NCI-H524 treated with DMSO at 0.1 percent for 48 hours (cell line): ENCODE results near the gene ETFDH.
"Not testable (repeated sequence)": the region's sequence is repeated elsewhere in the genome, so short reads cannot be mapped to it uniquely, and the experiment has no call there.

Experiments used
- DNase-seq: peaks from one replicate; lab custom pipeline; 2025; lab: John Stamatoyannopoulos, UW

ETFDH gene

GRCh38 chr4:158681629-158682028, 9.5 kb downstream of the ETFDH start:
- no peak for DNase-seq

GRCh38 chr4:158682066-158682465, 10.0 kb downstream of the ETFDH start:
- DNase-seq, result no peak

- no peak for DNase-seq
These were observed 16.7 kb downstream of the ETFDH start for GRCh38 chr4:158688813-158689212.

- DNase-seq, result no peak
These were observed 32.2 kb downstream of the ETFDH start for GRCh38 chr4:158704274-158704673.

- DNase-seq, result no peak
These were observed 38.7 kb downstream of the ETFDH start for GRCh38 chr4:158710814-158711213.

- not testable (repeated sequence) for DNase-seq
These were observed 40.5 kb downstream of the ETFDH start for GRCh38 chr4:158712622-158713021.

- no peak for DNase-seq
These were observed 42.8 kb downstream of the ETFDH start for GRCh38 chr4:158714937-158715336.

- no peak for DNase-seq
These were observed 43.7 kb downstream of the ETFDH start for GRCh38 chr4:158715802-158716201.

GRCh38 chr4:158721680-158722079, 49.6 kb downstream of the ETFDH start:
- no peak for DNase-seq

GRCh38 chr4:158722291-158722916, 50.3 kb downstream of the ETFDH start:
- no peak for DNase-seq

GRCh38 chr4:158722917-158723793, 51.1 kb downstream of the ETFDH start, which contains the start of gene PPID:
TSS of gene PPID (minus strand) at chr4:158723396. CDS start at chr4:158723288, 108 bp downstream.
- peak; percentile 61 for DNase-seq

- no peak for DNase-seq
These were observed 52.5 kb downstream of the ETFDH start for GRCh38 chr4:158724637-158725036.

- no peak for DNase-seq
These were observed 54.5 kb downstream of the ETFDH start for GRCh38 chr4:158726633-158727032.

- no peak for DNase-seq
These were observed 56.1 kb downstream of the ETFDH start for GRCh38 chr4:158728236-158728635.

GRCh38 chr4:158729716-158730559, 57.8 kb downstream of the ETFDH start:
- peak; percentile 1 for DNase-seq

- no peak for DNase-seq
These were observed 66.8 kb downstream of the ETFDH start for GRCh38 chr4:158738866-158739265.

GRCh38 chr4:158739600-158739999, 67.5 kb downstream of the ETFDH start:
- no peak for DNase-seq

GRCh38 chr4:158741326-158742021, 69.4 kb downstream of the ETFDH start:
- no peak for DNase-seq

- DNase-seq, result not testable (repeated sequence)
These were observed 74.4 kb downstream of the ETFDH start for GRCh38 chr4:158746537-158746936.

GRCh38 chr4:158750379-158750778, 78.3 kb downstream of the ETFDH start:
- DNase-seq, result no peak

GRCh38 chr4:158754385-158755180, 82.5 kb downstream of the ETFDH start:
- no peak for DNase-seq
